Transverse colon (tissue), 4 donors: Measurements from ENCODE around the gene MID2.

Experiments used
- CTCF ChIP-seq, 5 experiments: fragments of 200-600 bp in 3 of 5; fragments of 450-650 bp in 2 of 5; sonication (generic) in 3 of 5; IDR thresholded peaks; 1 replicate in 2 of 5; 2 replicates in 3 of 5; pipeline ENCODE4 v1.5.1; 2016 to 2017; ENCODE audit warnings: antibody characterized with exemption in 5 of 5, inconsistent platforms in 3 of 5, mild to moderate bottlenecking in 2 of 5, moderate library complexity in 1 of 5
- POLR2AphosphoS5 ChIP-seq, 3 donors: sonication (generic); formaldehyde crosslinking; IDR thresholded peaks; one replicate each; pipeline ENCODE4 v1.6.1; 2016; ENCODE audit warnings: antibody characterized with exemption in 3 of 3

GRCh38 chrX:107831071-107831730 is 5.5 kb downstream of the MID2 start:
- no peak for TF ChIP-seq POLR2AphosphoS5 (IDR thresholded peaks at IDR 0.05)
- TF ChIP-seq CTCF (IDR thresholded peaks at IDR 0.05): no peak
